LNCaP clone FGC (cell line): ENCODE results near the gene TMEM94.

ENCODE experiments used
- DNase-seq: peaks from one replicate; pipeline ENCODE4 v3.0.0-alpha.2; 2011; ENCODE audit warnings: low read depth
- H3K4me3 ChIP-seq: 2 replicates; pipeline ENCODE4 v1.5.1; 2011; ENCODE audit warnings: mild to moderate bottlenecking, low read depth, low read length, control low read depth
- TF ChIP-seq, protein P1 (sequence below): IDR thresholded peaks from 2 replicates; pipeline ENCODE4 v1.5.1; 2012; ENCODE audit warnings: mild to moderate bottlenecking; ENCODE audit not compliant: control insufficient read depth, insufficient read depth; ENCODE audit errors: extremely low read depth

The TMEM94 gene

DNA sequence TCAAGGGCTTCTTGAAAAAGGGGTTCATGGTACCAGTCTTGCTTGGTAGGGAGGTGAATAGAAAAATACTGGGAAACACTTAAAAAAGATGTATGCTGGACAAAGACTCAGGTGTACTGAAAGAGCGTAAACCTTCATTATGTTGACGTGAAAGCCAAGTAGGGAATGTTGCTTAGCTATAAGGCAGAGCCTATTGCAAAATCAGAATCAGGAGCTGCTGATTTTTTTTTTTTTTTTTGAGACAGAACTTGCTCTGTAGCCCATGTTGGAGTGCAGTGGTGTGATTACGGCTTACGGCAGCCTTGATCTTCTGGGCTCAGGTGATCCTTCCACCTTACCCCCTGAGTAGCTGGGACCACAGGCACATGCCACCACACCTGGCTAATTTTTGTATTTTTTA is 3.9 kb downstream of the TMEM94 start:
- no peak overlapping the region for H3K4me3 ChIP-seq
- no peak for DNase-seq

DNA sequence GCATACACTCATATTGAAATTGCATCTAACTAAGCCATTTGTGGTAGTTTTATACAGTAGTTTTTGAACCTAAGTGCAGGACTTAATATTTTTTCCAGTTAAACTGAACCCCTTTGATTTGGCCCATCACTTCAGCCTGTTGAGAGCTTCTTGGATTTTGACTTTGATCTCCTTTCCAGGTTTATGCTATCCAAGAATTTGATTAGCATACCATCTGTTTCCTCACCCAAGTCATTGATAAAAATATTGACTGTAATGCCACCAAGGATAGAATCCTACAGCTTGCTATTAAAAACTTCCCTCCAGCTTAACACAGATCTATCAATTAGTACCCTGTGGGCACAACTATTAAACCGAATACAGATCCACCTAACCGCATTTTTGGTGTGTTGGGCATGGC is 7.2 kb downstream of the TMEM94 start:
- TF ChIP-seq, protein P1, sequence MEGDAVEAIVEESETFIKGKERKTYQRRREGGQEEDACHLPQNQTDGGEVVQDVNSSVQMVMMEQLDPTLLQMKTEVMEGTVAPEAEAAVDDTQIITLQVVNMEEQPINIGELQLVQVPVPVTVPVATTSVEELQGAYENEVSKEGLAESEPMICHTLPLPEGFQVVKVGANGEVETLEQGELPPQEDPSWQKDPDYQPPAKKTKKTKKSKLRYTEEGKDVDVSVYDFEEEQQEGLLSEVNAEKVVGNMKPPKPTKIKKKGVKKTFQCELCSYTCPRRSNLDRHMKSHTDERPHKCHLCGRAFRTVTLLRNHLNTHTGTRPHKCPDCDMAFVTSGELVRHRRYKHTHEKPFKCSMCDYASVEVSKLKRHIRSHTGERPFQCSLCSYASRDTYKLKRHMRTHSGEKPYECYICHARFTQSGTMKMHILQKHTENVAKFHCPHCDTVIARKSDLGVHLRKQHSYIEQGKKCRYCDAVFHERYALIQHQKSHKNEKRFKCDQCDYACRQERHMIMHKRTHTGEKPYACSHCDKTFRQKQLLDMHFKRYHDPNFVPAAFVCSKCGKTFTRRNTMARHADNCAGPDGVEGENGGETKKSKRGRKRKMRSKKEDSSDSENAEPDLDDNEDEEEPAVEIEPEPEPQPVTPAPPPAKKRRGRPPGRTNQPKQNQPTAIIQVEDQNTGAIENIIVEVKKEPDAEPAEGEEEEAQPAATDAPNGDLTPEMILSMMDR, result no peak
- DNase-seq, result no peak
- no peak overlapping the region for H3K4me3 ChIP-seq

More for the DNA sequence above, 3.9 kb downstream of the TMEM94 start:
- TF ChIP-seq, protein P1, result no peak

DNA sequence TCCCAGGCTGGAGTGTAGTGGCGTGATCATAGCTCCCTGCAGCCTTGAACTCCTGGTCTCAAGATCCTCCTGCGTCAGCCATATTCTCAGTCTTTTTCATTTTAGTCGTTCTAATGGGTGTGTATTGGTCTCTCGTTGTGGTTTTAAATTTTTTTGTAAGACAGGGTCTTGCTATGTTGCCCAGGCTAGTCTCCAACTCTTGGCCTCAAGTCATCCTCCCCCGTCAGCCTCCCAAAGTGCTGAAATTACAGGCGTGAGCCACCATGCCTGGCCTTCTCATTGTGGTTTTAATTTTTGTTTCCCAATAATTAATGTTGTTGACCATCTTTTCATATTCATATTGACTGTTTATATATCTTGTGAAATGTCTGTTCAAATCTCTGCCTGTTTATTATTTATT is 8.6 kb downstream of the TMEM94 start:
- TF ChIP-seq, protein P1, result no peak
- DNase-seq, result no peak
- H3K4me3 ChIP-seq, result no peak overlapping the region

DNA sequence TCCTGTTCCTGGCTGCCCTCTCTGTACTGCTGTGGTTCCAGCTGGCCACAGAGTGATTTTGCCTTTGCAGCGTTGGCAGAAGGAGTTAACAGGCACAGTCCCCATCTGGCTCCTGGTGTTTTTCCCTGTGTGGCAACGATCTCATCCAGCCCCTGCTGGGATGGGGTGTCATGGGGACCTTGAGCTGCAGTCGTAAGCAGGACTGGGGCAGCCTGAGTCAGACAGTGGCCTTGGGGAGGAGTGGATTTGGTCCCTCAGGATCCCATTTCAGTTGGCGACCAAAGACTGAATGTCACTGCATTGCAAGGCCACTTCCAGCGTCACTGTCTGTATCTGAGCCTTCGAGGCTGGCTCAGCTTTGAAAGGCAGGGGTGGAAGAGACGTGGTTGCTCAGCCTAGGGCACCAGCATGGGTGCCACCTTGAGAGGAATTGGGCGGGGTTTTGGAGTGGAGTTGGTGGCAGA is 11.9 kb downstream of the TMEM94 start:
- no peak for DNase-seq
- TF ChIP-seq, protein P1, result no peak
- H3K4me3 ChIP-seq, result no peak overlapping the region

DNA sequence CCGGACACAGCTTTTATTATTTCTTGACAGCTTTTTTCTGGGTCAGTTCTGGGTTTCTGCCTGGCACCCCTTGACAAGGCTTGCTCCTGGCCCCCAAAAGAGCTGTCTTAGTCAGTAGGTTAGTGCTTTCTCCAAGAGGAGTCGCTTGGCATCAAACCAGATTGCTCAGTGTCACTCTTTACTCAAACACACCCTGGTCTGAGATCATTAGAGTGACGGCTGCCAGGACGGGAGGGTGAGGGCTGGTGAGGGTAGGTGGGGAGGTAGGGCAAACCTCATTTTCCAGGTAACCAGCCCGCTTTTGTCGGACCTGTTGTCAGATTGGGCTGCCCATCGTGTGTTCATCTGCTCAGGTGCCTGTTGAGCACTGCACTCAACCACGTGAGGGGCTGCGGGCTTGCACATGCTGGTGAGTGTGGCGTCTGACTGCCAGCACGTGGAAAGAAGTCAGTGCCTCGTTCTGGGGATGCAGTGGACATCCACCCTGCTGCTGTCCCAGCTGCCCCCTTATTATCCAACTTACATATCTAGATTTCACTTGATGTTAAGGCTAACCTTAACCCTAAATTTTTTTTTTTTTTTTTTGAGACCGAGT is 12.4 kb downstream of the TMEM94 start:
- TF ChIP-seq, protein P1, result no peak
- DNase-seq, result no peak
- H3K4me3 ChIP-seq, result no peak overlapping the region

DNA sequence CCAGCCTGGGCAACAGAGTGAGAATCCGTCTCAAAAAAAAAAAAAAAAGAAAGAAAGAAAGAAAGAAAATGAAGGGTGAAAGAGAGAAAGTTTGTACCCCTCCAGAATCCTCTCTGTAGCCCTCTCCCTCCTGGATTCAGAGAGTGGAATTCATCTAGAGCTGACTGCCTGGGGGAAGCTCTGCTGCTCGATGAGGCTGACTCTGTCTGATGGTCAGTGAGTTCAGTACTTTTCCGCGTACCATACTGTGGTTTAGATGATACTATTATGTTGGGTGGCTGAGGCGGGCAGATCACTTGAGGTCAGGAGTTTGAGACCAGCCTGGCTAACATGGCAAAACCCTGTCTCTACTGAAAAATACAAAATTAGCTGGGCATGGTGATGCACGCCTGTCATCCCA is 14.8 kb downstream of the TMEM94 start:
- DNase-seq, result no peak
- TF ChIP-seq, protein P1, result no peak
- no peak overlapping the region for H3K4me3 ChIP-seq

DNA sequence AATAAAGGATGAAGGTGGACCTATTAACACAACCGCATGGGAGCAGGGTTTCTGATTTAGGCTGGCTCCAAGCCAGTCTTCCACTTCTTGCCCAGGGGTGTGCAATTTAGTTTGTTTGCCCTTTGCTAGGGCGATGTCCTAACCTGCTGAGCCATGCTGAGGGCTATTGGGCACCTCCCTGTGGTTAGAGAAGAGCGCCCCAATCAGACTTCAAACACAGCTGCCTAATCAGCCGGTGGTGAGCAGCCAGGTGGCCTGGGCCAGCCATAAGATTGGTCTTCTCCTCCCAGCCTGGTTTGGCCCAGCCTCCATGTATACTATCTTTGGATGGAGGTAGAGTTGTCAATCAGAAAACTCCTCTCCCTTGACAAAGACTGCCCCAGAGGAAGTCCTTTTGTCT is 15.7 kb downstream of the TMEM94 start:
- TF ChIP-seq, protein P1, result no peak

More for the DNA sequence above, 15.7 kb downstream of the TMEM94 start:
- no peak overlapping the region for H3K4me3 ChIP-seq
- no peak for DNase-seq
